Testis (tissue), 3 donors: ENCODE measurements around the gene ARHGAP5. TPM values are rescaled to one million over a fixed set of nuclear protein-coding genes. Genes with fewer than 3 reads are reported as not detected.

ENCODE experiments used
- DNase-seq: peaks from one replicate; pipeline ENCODE4 v3.0.0-alpha.2; 2019
- H3K27ac ChIP-seq, 2 donors: fragments of 200-600 bp; sonication (generic); one replicate each; pipeline ENCODE4 v1.5.1; 2019
- H3K27me3 ChIP-seq: fragments of 200-600 bp; sonication (generic); one replicate; pipeline ENCODE4 v1.5.1; 2019
- H3K36me3 ChIP-seq: fragments of 200-600 bp; sonication (generic); one replicate; pipeline ENCODE4 v1.5.1; 2017; ENCODE audit warnings: low read depth; ENCODE audit errors: missing control alignments
- H3K4me1 ChIP-seq: fragments of 200-600 bp; sonication (generic); one replicate; pipeline ENCODE4 v1.5.1; 2019
- H3K4me3 ChIP-seq, 2 donors: fragments of 200-600 bp; sonication (generic); one replicate each; pipeline ENCODE4 v1.5.1; 2017 to 2019
- H3K9me3 ChIP-seq: fragments of 200-600 bp; sonication (generic); one replicate; pipeline ENCODE4 v1.5.1; 2017
- CTCF ChIP-seq, 3 experiments: fragments of 450-650 bp in 2 of 3; fragments of 200-600 bp in 1 of 3; sonication (generic) in 1 of 3; IDR thresholded peaks; one replicate each; pipeline ENCODE4 v1.5.1; 2016 to 2019; ENCODE audit warnings: antibody characterized with exemption in 3 of 3, mild to moderate bottlenecking in 2 of 3, moderate library complexity in 1 of 3
- POLR2A ChIP-seq: fragments of 450-650 bp; IDR thresholded peaks from one replicate; pipeline ENCODE4 v1.6.1; 2017; ENCODE audit warnings: antibody characterized with exemption, mild to moderate bottlenecking, moderate library complexity
- WGBS, 2 donors: methylation state at CpG; one replicate each; pipeline ENCODE4 v1.1.5; 2018; 5-methylcytosine and 5-hydroxymethylcytosine counted together
- intact Hi-C: fragments of 100-400 bp; cut with DNase I; formaldehyde crosslinking; loops from one replicate; pipeline ENCODE4 v1.15.1; 2023; ENCODE audit warnings: low total_unique reads
- polyA plus RNA-seq: library from polyadenylated mRNA; stranded (reverse); fragments of 350-450 nt; fragmentation: Illumina TruSeq; extraction: RNeasy Lipid Tissue Mini Kit (QIAGEN cat#74804); gene quantifications from one replicate; pipeline ENCODE4 v1.2.3, GENCODE V29; 2014; ENCODE audit warnings: low read depth, low replicate concordance; ENCODE audit not compliant: insufficient read depth
- total RNA-seq, 2 donors: library from RNA; depleted of rRNA; stranded (reverse); fragments of >200 nt; gene quantifications; one replicate each; pipeline ENCODE4 v1.2.3, GENCODE V29; 2016

ARHGAP5 gene
- total and polyA plus RNA-seq, 3 donors from 2014 or later = 41.5 to 161 (median 115) TPM

GRCh38 chr14:32137313-32137712, 60.2 kb downstream of the ARHGAP5 start:
- DNase-seq = no peak
- 96 to 98% methylated on average over 4 of the region's 4 CpGs for WGBS, 2 donors
- no peak overlapping the region for H3K4me3 ChIP-seq
- H3K27ac ChIP-seq = no peak overlapping the region
- no peaks in the 10 kb centered on the region for H3K9me3 ChIP-seq
- no peaks in the 10 kb centered on the region for H3K36me3 ChIP-seq
- H3K4me1 ChIP-seq = no peaks in the 10 kb centered on the region
- no peaks in the 10 kb centered on the region for H3K27me3 ChIP-seq
- intact Hi-C loops = no loop called here
- TF ChIP-seq POLR2A (no peak), CTCF (IDR thresholded peaks at IDR 0.05) (no peak)

GRCh38 chr14:32137892-32138291, 60.8 kb downstream of the ARHGAP5 start:
- intact Hi-C loops = no loop called here
- DNase-seq = no peak
- no peaks in the 10 kb centered on the region for H3K4me1 ChIP-seq
- no peaks in the 10 kb centered on the region for H3K27me3 ChIP-seq
- H3K27ac ChIP-seq = no peak overlapping the region
- H3K9me3 ChIP-seq = no peaks in the 10 kb centered on the region
- H3K36me3 ChIP-seq = no peaks in the 10 kb centered on the region
- WGBS, 2 donors = 86 to 100% methylated on average over 1 of the region's 1 CpG
- no peak overlapping the region for H3K4me3 ChIP-seq
- TF ChIP-seq CTCF (IDR thresholded peaks at IDR 0.05) (no peak), POLR2A (no peak)

GRCh38 chr14:32142341-32142740, 65.2 kb downstream of the ARHGAP5 start:
- Histone ChIP-seq H3K4me3 (no peak overlapping the region), H3K36me3 (no peaks in the 10 kb centered on the region), H3K9me3 (no peaks in the 10 kb centered on the region), H3K27me3 (no peaks in the 10 kb centered on the region), H3K27ac (no peak overlapping the region), H3K4me1 (no peaks in the 10 kb centered on the region)
- no peak for TF ChIP-seq POLR2A
- no peak for TF ChIP-seq CTCF (IDR thresholded peaks at IDR 0.05)
- DNase-seq = no peak
- 97 to 100% methylated on average over 1 of the region's 1 CpG for WGBS, 2 donors
- intact Hi-C loops = no loop called here

GRCh38 chr14:32142754-32143437, 65.8 kb downstream of the ARHGAP5 start:
- Histone ChIP-seq H3K4me1 (no peaks in the 10 kb centered on the region), H3K27me3 (no peaks in the 10 kb centered on the region), H3K9me3 (no peaks in the 10 kb centered on the region), H3K27ac (no peak overlapping the region), H3K4me3 (no peak overlapping the region), H3K36me3 (no peaks in the 10 kb centered on the region)
- TF ChIP-seq POLR2A (no peak), CTCF (IDR thresholded peaks at IDR 0.05) (no peak)
- 88 to 92% methylated on average over 7 of the region's 7 CpGs for WGBS, 2 donors
- DNase-seq = no peak
- intact Hi-C loops = no loop called here

- no peaks in the 10 kb centered on the region for H3K36me3 ChIP-seq
- no peaks in the 10 kb centered on the region for H3K4me1 ChIP-seq
- no peaks in the 10 kb centered on the region for H3K27me3 ChIP-seq
- no peak overlapping the region for H3K27ac ChIP-seq
- H3K4me3 ChIP-seq = no peak overlapping the region
- TF ChIP-seq CTCF (IDR thresholded peaks at IDR 0.05) (no peak), POLR2A (no peak)
- DNase-seq = no peak
- no peaks in the 10 kb centered on the region for H3K9me3 ChIP-seq
- WGBS, 2 donors = 63 to 65% methylated on average over 2 of the region's 2 CpGs
- intact Hi-C loops = no loop called here
Observed at GRCh38 chr14:32150392-32150791, 73.3 kb downstream of the ARHGAP5 start.
